CD4-positive, alpha-beta T cell treated with Interleukin-15 for 1 hour (primary cell): ENCODE results near the gene TUBGCP4.
A peak's percentile ranks its signal among the peaks of the same experiment; 100 is the strongest.

ENCODE experiments used
- DNase-seq: peaks from one replicate; pipeline ENCODE4 v3.0.0-alpha.2; 2020

TUBGCP4 gene

GRCh38 chr15:43404130-43404529 lies 33.2 kb downstream of the TUBGCP4 start:
- DNase-seq, result no peak

- DNase-seq, result no peak
Measured at GRCh38 chr15:43406189-43406588, 35.3 kb downstream of the TUBGCP4 start.

- DNase-seq, result no peak
Measured at GRCh38 chr15:43406808-43407207, 35.9 kb downstream of the TUBGCP4 start.

DNA sequence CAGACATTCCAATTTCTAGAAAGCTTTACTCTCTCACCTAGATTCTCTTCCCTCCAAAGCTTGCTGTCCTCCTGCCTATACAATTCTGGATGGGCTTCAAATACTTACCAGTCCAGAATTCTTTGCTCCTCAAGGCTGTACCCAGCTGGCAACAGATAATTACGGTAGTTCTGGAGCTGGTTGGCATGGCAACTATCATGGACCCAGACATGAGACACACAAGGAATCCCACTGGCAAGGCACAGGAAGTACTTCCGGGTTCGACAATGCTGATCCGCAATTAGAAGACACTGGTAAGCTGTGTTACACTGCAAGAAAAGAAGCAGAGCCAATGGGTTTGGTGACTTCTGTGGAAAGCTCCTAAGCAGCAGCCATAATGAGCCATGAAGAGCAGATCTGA lies 37.9 kb downstream of the TUBGCP4 start:
- DNase-seq, result no peak

DNA sequence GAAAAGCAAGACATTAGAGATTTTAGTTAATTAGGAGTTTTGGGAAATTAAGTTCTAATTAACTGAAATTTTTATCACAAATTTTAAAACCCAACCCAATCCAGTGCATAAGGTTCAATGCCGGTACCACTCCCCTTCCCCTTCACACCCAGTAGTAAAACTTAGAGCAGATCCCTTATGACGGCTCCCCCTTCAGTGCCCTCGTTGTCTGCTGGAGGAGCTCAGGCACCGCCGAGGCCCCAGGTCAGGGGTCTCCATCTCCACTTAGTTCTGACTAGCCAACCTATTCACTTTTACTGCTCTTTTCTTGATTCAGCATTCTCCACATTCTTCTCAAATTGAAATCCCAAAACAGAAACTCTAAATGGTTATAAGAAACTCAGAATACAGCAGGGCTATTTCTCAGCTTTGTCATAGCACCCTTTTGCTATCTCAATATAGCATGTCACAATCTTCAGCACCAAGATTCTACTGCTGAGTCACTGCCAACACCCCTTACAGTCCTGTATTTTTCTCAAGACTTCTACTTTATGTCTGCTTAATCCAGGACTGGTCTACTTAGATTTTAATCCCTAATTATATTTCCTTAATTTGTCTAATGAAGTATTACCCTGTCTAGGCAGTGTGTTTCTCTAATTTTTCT lies 39.8 kb downstream of the TUBGCP4 start:
- no peak for DNase-seq

GRCh38 chr15:43412096-43412495 lies 41.2 kb downstream of the TUBGCP4 start:
- no peak for DNase-seq

DNA sequence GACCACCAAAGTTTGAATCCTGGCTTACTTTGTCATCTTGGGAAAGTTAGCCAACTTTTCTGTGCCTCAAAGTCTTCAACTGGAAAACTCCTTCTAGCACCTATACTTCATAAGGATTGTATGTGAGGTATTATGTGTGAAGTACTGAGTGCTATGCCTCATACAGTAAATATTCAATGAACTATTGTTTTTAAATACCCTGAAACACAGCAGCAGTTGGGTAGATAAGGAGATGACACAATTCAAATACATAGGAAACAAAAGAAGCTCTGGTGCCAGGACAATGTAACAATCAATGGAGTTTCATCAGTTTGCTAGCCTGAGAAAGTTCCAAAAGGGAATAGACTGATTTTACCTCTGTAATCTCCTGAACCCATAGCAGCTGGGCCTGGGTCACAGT lies 43.3 kb downstream of the TUBGCP4 start:
- DNase-seq, result no peak

DNA sequence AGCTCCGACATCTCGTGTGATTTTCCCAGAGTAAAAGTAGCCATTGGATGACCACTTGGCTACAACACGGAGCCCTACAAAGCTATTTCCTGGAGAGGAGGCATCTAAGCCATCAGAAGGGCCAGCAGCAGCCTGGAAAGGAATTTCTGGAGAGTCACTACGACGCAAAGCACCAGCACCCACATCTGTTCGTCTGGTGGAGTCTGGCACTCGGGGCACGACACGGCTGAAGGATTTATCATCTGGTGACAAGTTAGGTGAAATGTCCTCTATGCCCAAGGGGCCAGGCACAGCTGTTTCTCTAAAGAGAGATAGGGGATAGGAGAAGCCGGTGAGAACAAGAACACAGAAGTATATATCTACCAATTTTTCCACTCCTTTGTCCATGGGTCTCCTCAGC lies 49.5 kb downstream of the TUBGCP4 start:
- DNase-seq, result no peak

DNA sequence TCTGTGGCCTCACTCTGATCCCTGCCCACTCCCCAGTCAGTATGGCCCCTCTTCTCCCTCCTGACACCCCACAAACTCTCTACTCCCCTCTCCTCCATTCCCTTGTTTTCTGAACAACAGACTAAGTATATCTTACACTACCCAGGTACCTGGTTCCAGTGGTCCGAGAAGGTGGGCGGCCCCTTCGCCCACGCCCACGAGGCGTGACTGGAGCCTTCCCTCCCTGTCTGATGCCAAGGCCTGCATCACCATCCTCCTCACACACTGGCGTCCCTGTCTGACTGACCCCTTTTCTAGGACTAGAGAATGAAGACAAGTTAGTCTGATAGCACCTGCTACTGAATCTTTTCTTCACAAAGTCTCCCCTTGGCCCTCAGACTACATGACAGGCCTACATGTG lies 50.0 kb downstream of the TUBGCP4 start:
- DNase-seq, result no peak

DNA sequence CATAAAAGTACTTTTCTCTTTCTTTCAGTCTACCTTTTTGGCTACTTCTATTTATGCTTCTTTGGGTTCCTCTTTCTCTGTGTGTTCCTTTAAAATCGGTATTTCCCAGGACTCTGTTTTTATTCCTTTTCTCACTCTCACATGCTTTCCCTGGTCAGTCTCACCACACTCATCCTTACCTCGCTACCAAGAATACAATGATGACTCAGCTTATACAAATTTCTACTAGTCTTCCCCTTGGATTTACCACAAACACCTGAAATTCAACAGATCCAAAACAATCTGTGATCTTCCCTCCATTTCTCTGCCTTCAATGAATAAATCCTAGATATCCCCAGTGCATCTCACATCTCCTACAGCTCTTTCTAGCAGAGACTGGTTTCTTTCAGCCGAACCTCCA lies 52.9 kb downstream of the TUBGCP4 start:
- no peak for DNase-seq

DNA sequence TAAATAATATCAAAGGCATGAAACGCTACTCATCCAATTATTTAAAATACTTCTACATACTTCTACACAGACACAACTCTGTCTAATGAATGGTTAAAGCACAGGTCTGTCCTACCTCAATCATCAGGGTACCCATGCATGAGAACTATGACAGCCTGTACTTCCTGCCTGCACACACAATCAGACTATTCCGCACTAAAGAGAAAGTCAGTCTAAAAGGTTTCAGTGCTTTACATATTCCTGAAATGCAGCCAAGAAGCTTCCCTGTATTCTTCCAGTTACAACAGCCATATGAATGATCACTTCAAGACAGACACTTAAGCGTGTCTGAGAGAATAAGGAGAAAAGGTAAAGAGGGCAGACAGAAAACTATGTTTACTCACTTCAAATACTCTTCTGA lies 58.8 kb downstream of the TUBGCP4 start:
- no peak for DNase-seq

GRCh38 chr15:43433165-43433564 lies 62.3 kb downstream of the TUBGCP4 start:
- no peak for DNase-seq

- no peak for DNase-seq
Measured at GRCh38 chr15:43433661-43434303, 62.9 kb downstream of the TUBGCP4 start.

GRCh38 chr15:43434446-43434845 lies 63.5 kb downstream of the TUBGCP4 start:
- no peak for DNase-seq

GRCh38 chr15:43436395-43436794 lies 65.5 kb downstream of the TUBGCP4 start:
- no peak for DNase-seq

DNA sequence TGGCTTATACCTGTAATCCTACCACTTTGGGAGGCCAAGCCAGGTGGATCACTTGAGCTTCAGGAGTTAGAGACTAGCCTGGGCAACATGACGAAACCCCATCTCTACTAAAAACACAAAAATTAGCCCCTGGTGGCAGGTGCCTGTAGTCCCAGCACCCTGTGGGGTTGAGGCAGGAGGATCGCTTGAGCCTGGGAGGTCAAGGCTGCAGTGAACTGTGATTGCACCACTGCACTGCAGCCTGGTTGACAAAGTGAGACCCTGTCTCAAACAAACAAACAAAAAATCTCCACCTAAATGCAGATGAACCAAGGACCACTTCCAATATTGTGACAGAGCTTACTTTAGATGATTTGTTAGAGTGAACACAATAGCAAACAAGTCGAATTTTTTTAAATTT lies 68.4 kb downstream of the TUBGCP4 start:
- no peak for DNase-seq

GRCh38 chr15:43440721-43441281 lies 69.9 kb downstream of the TUBGCP4 start:
- DNase-seq, result peak; percentile 28

DNA sequence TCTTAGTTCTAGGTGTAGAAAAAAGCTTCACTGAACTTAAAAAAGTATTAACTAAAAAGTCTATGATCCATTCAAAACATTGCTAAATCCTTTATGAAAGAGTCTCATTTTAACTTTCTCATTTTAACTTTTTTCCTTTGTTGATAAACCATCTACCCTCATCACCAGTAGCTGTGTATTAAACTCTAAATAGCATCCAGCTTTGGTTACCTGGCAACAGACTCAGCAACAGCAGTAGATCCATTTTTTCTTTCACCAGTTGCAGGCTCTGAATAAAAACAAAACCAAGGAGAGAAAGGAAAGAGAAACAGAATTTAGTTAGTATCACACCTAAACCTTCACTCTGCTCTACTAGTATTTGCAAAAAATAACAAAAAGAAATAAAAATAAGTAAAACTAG lies 70.4 kb downstream of the TUBGCP4 start:
- no peak for DNase-seq

- no peak for DNase-seq
Measured at GRCh38 chr15:43446344-43446743, 75.4 kb downstream of the TUBGCP4 start.

GRCh38 chr15:43449981-43450380 lies 79.1 kb downstream of the TUBGCP4 start:
- DNase-seq, result no peak
